HEK293 (cell line): ENCODE data around the gene PARP3.
A peak's percentile ranks its signal among the peaks of the same experiment; 100 is the strongest.

Experiments
- CTCF ChIA-PET: fragments of 350-600 bp; formaldehyde crosslinking; extraction: SDS; loops from one replicate; lab custom pipeline; 2021; ENCODE audit warnings: antibody characterized with exemption; lab: Yijun Ruan, JAX
- POLR2A ChIA-PET: fragments of 300-600 bp; formaldehyde crosslinking; extraction: SDS; loops from one replicate; lab custom pipeline; 2020; ENCODE audit warnings: antibody characterized with exemption, inconsistent platforms; lab: Yijun Ruan, JAX
- H3K27ac ChIP-seq: fragments of 200-500 bp; sonication (Bioruptor generic); 2 replicates; pipeline ENCODE4 v1.5.1; 2014; ENCODE audit warnings: low read depth, low read length, control low read depth, inconsistent platforms; ENCODE audit errors: extremely low read depth
- H3K36me3 ChIP-seq, 2 experiments: fragments of 200-500 bp in 1 of 2; sonication (Bioruptor generic) in 1 of 2; 1 replicate in 1 of 2; 2 replicates in 1 of 2; pipeline ENCODE4 v1.5.1; 2014 to 2017; ENCODE audit warnings: inconsistent platforms in 2 of 2, low read length in 2 of 2; ENCODE audit not compliant: control insufficient read depth in 2 of 2, insufficient read depth in 1 of 2
- H3K4me1 ChIP-seq: fragments of 200-500 bp; sonication (Bioruptor generic); 2 replicates; pipeline ENCODE4 v1.5.1; 2014; ENCODE audit warnings: mild to moderate bottlenecking, low read length, inconsistent platforms; ENCODE audit not compliant: control insufficient read depth, insufficient read depth
- H3K4me3 ChIP-seq: 2 replicates; pipeline ENCODE4 v1.5.1; 2011; ENCODE audit warnings: low read depth, mild to moderate bottlenecking, control low read depth, low read length, moderate library complexity
- H3K9me3 ChIP-seq: fragments of 200-500 bp; sonication (Bioruptor generic); 2 replicates; pipeline ENCODE4 v1.5.1; 2014; ENCODE audit warnings: low read depth, low read length, inconsistent platforms; ENCODE audit not compliant: control insufficient read depth, insufficient read depth
- BCL11B ChIP-seq: fragments of 450-650 bp; formaldehyde crosslinking; IDR thresholded peaks from 2 replicates; pipeline ENCODE4 v1.5.1; 2016; ENCODE audit warnings: low read depth, missing biosample characterization, missing genetic modification characterization
- GLI2 ChIP-seq: fragments of 450-650 bp; formaldehyde crosslinking; IDR thresholded peaks from 2 replicates; pipeline ENCODE4; 2017; ENCODE audit warnings: missing biosample characterization, missing genetic modification characterization, low read depth, borderline replicate concordance
- HOXC10 ChIP-seq: sonication (generic); formaldehyde crosslinking; IDR thresholded peaks from 2 replicates; pipeline ENCODE4 v1.8.1; 2023; ENCODE audit warnings: mild to moderate bottlenecking, missing genetic modification reagents
- KLF10 ChIP-seq: fragments of 450-650 bp; IDR thresholded peaks from 2 replicates; pipeline ENCODE4 v1.5.1; 2018; ENCODE audit warnings: missing biosample characterization, mild to moderate bottlenecking, missing genetic modification characterization
- KLF9 ChIP-seq: fragments of 450-650 bp; formaldehyde crosslinking; IDR thresholded peaks from 2 replicates; pipeline ENCODE4 v1.5.1; 2016; ENCODE audit warnings: missing biosample characterization, missing genetic modification characterization, low read depth
- OVOL3 ChIP-seq: fragments of 450-650 bp; formaldehyde crosslinking; IDR thresholded peaks from 2 replicates; pipeline ENCODE4 v1.5.1; 2016; ENCODE audit warnings: missing biosample characterization, missing genetic modification characterization
- SCRT2 ChIP-seq: fragments of 450-650 bp; formaldehyde crosslinking; IDR thresholded peaks from 2 replicates; pipeline ENCODE4 v1.5.1; 2016; ENCODE audit warnings: missing biosample characterization, missing genetic modification characterization
- ZBTB20 ChIP-seq: fragments of 450-650 bp; formaldehyde crosslinking; IDR thresholded peaks from 2 replicates; pipeline ENCODE4 v1.5.1; 2016; ENCODE audit warnings: missing biosample characterization, missing genetic modification characterization
- ZBTB21 ChIP-seq: fragments of 450-650 bp; formaldehyde crosslinking; IDR thresholded peaks from 2 replicates; pipeline ENCODE4 v1.5.1; 2017; ENCODE audit warnings: missing biosample characterization, missing genetic modification characterization
- ZFP37 ChIP-seq: fragments of 450-650 bp; formaldehyde crosslinking; IDR thresholded peaks from 2 replicates; pipeline ENCODE4 v1.5.1; 2016; ENCODE audit warnings: missing biosample characterization, missing genetic modification characterization
- ZIC2 ChIP-seq: fragments of 450-650 bp; formaldehyde crosslinking; IDR thresholded peaks from 2 replicates; pipeline ENCODE4 v1.5.1; 2016; ENCODE audit warnings: missing biosample characterization, missing genetic modification characterization
- ZNF112 ChIP-seq: fragments of 450-650 bp; formaldehyde crosslinking; IDR thresholded peaks from 2 replicates; pipeline ENCODE4 v1.5.0; 2017; ENCODE audit warnings: missing biosample characterization, missing genetic modification characterization
- ZNF2 ChIP-seq: fragments of 450-650 bp; formaldehyde crosslinking; IDR thresholded peaks from 2 replicates; pipeline ENCODE4 v1.5.1; 2016; ENCODE audit warnings: missing biosample characterization, missing genetic modification characterization
- ZNF366 ChIP-seq: fragments of 450-650 bp; formaldehyde crosslinking; conservative IDR thresholded peaks from 2 replicates; pipeline ENCODE4 v1.5.1; 2016; ENCODE audit warnings: missing biosample characterization, missing genetic modification characterization
- ZNF473 ChIP-seq: fragments of 450-650 bp; formaldehyde crosslinking; IDR thresholded peaks from 2 replicates; pipeline ENCODE4 v1.5.1; 2017; ENCODE audit warnings: missing biosample characterization, missing genetic modification characterization
- ZNF521 ChIP-seq: fragments of 450-650 bp; formaldehyde crosslinking; IDR thresholded peaks from 2 replicates; pipeline ENCODE4 v1.5.1; 2017; ENCODE audit warnings: missing biosample characterization, mild to moderate bottlenecking, missing genetic modification characterization
- ZNF544 ChIP-seq: fragments of 450-650 bp; formaldehyde crosslinking; IDR thresholded peaks from 2 replicates; pipeline ENCODE4 v1.5.0; 2017; ENCODE audit warnings: missing biosample characterization, missing genetic modification characterization
- ZNF549 ChIP-seq: fragments of 450-650 bp; IDR thresholded peaks from 2 replicates; pipeline ENCODE4 v1.5.1; 2018; ENCODE audit warnings: missing biosample characterization, missing genetic modification characterization, mild to moderate bottlenecking, inconsistent platforms, moderate library complexity
- ZNF558 ChIP-seq: fragments of 450-650 bp; formaldehyde crosslinking; IDR thresholded peaks from 2 replicates; pipeline ENCODE4 v1.5.1; 2016; ENCODE audit warnings: missing biosample characterization, missing genetic modification characterization
- ZNF561 ChIP-seq: fragments of 450-650 bp; IDR thresholded peaks from 2 replicates; pipeline ENCODE4 v1.5.1; 2018; ENCODE audit warnings: missing biosample characterization, missing genetic modification characterization, borderline replicate concordance
- ZNF624 ChIP-seq: fragments of 450-650 bp; formaldehyde crosslinking; IDR thresholded peaks from 2 replicates; pipeline ENCODE4 v1.5.1; 2017; ENCODE audit warnings: missing biosample characterization, missing genetic modification characterization
- ZNF677 ChIP-seq: fragments of 450-650 bp; IDR thresholded peaks from 2 replicates; pipeline ENCODE4 v1.5.0; 2018; ENCODE audit warnings: missing biosample characterization, mild to moderate bottlenecking, missing genetic modification characterization, moderate library complexity
- ZNF837 ChIP-seq: fragments of 450-650 bp; formaldehyde crosslinking; IDR thresholded peaks from 2 replicates; pipeline ENCODE4 v1.5.1; 2016; ENCODE audit warnings: missing biosample characterization, missing genetic modification characterization
- TF ChIP-seq, protein P1 (sequence below): fragments of 450-650 bp; formaldehyde crosslinking; IDR thresholded peaks from 2 replicates; pipeline ENCODE4 v1.5.1; 2016; ENCODE audit warnings: missing biosample characterization, missing genetic modification characterization
- TF ChIP-seq, protein P2 (sequence below): IDR thresholded peaks from 2 replicates; pipeline ENCODE4 v1.6.1; 2011; ENCODE audit warnings: mild to moderate bottlenecking, low read depth, low read length, borderline replicate concordance
- TF ChIP-seq, protein P3 (sequence below): fragments of 450-650 bp; formaldehyde crosslinking; IDR thresholded peaks from 2 replicates; pipeline ENCODE4 v1.5.1; 2016; ENCODE audit warnings: missing biosample characterization, missing genetic modification characterization
- TF ChIP-seq, protein P4 (sequence below): fragments of 450-650 bp; formaldehyde crosslinking; IDR thresholded peaks from 2 replicates; pipeline ENCODE4 v1.5.1; 2017; ENCODE audit warnings: missing biosample characterization, missing genetic modification characterization
- TF ChIP-seq, protein P5 (sequence below): fragments of 450-650 bp; formaldehyde crosslinking; IDR thresholded peaks from 2 replicates; pipeline ENCODE4 v1.5.1; 2016; ENCODE audit warnings: missing biosample characterization, missing genetic modification characterization, low read depth
- TF ChIP-seq, protein P6 (sequence below): fragments of 450-650 bp; IDR thresholded peaks from 2 replicates; pipeline ENCODE4 v1.5.1; 2018; ENCODE audit warnings: missing biosample characterization, mild to moderate bottlenecking, missing genetic modification characterization

The PARP3 gene

DNA sequence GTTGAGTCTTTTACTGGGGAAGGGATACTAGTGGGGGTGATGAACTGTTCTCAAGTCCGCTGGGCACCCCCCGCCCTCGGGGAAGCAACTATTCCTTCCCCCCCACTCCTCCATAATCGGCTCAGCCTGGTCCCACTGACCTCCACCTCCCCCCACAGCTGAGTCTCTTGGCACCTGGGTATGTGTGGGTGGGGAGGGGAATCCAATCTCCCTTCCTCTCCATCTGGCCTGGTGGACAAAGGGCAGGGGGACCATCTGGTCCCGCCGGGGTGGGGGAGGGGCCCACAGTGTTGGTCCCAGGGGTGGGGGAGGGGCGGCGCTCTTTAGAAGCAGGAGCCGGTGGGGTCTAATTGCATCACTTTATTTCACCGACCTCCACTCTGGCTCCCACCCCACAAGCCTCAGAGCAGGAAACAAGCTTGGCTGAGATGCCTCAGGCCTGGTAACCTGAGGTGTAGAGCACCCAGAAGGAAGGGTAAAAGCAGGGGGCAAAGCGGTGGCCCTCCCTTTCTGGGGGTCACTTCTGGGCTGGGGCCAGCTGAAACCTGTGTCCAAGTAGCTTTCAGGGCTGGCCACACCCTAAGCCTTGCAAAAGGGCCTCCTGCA, 26.1 kb downstream of the PARP3 start:
- Histone ChIP-seq H3K4me1 (0 out of 2 replicates have a peak, but pooled peaks cover 2% of the 10 kb centered on the region), H3K36me3 (peaks cover 0 to 7% of the 10 kb centered on the region in 2 experiments; a peak in 1 of 3 replicates), H3K9me3 (no peaks in the 10 kb centered on the region), H3K27ac (no peak overlapping the region; the same call in 1 of the 2 replicates), H3K4me3 (peak overlapping the region; percentile 57)
- POLR2A ChIA-PET = interaction anchor here (1.8 kb wide), 1 partner anchor 15 kb away, joined by 8 read pairs; the partner anchor contains the start of gene ACY1
- CTCF ChIA-PET = interaction anchor here (0.7 to 1.4 kb wide), 2 partner anchors 27 to 208 kb away, joined by 3 to 9 read pairs; partner anchors contain the start of gene RRP9
- TF ChIP-seq, protein P1, sequence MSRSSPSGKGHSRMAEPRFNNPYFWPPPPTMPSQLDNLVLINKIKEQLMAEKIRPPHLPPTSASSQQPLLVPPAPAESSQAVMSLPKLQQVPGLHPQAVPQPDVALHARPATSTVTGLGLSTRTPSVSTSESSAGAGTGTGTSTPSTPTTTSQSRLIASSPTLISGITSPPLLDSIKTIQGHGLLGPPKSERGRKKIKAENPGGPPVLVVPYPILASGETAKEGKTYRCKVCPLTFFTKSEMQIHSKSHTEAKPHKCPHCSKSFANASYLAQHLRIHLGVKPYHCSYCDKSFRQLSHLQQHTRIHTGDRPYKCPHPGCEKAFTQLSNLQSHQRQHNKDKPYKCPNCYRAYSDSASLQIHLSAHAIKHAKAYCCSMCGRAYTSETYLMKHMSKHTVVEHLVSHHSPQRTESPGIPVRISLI = no peak
- TF ChIP-seq BCL11B (no peak), ZIC2 (tag by site-specific recombination) (no peak), ZNF624 (tag by site-specific recombination) (no peak), ZNF544 (tag by site-specific recombination) (no peak), ZNF549 (tag by site-specific recombination) (no peak), ZNF2 (tag by site-specific recombination) (no peak), ZNF837 (tag by site-specific recombination) (no peak), ZNF366 (tag by site-specific recombination) (no peak), ZNF473 (tag by site-specific recombination) (no peak), ZNF521 (tag by site-specific recombination) (no peak), ZFP37 (tag by site-specific recombination) (no peak), KLF10 (tag by site-specific recombination) (no peak), OVOL3 (tag by site-specific recombination) (no peak), SCRT2 (no peak), ZBTB20 (peak; percentile 14; the same call in 1 of the 2 replicates), ZNF558 (tag by site-specific recombination) (no peak), ZNF112 (no peak), KLF9 (tag by site-specific recombination) (no peak), ZBTB21 (tag by site-specific recombination) (no peak), GLI2 (tag by site-specific recombination) (no peak), HOXC10 (no peak), ZNF561 (tag by site-specific recombination) (no peak), ZNF677 (no peak)
- TF ChIP-seq, protein P2, sequence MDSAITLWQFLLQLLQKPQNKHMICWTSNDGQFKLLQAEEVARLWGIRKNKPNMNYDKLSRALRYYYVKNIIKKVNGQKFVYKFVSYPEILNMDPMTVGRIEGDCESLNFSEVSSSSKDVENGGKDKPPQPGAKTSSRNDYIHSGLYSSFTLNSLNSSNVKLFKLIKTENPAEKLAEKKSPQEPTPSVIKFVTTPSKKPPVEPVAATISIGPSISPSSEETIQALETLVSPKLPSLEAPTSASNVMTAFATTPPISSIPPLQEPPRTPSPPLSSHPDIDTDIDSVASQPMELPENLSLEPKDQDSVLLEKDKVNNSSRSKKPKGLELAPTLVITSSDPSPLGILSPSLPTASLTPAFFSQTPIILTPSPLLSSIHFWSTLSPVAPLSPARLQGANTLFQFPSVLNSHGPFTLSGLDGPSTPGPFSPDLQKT = no peak
- TF ChIP-seq, protein P3, sequence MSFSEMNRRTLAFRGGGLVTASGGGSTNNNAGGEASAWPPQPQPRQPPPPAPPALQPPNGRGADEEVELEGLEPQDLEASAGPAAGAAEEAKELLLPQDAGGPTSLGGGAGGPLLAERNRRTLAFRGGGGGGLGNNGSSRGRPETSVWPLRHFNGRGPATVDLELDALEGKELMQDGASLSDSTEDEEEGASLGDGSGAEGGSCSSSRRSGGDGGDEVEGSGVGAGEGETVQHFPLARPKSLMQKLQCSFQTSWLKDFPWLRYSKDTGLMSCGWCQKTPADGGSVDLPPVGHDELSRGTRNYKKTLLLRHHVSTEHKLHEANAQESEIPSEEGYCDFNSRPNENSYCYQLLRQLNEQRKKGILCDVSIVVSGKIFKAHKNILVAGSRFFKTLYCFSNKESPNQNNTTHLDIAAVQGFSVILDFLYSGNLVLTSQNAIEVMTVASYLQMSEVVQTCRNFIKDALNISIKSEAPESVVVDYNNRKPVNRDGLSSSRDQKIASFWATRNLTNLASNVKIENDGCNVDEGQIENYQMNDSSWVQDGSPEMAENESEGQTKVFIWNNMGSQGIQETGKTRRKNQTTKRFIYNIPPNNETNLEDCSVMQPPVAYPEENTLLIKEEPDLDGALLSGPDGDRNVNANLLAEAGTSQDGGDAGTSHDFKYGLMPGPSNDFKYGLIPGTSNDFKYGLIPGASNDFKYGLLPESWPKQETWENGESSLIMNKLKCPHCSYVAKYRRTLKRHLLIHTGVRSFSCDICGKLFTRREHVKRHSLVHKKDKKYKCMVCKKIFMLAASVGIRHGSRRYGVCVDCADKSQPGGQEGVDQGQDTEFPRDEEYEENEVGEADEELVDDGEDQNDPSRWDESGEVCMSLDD (tag by site-specific recombination) = 0 out of 2 replicates have a peak, but pooled peaks have one; percentile 0
- TF ChIP-seq, protein P4, sequence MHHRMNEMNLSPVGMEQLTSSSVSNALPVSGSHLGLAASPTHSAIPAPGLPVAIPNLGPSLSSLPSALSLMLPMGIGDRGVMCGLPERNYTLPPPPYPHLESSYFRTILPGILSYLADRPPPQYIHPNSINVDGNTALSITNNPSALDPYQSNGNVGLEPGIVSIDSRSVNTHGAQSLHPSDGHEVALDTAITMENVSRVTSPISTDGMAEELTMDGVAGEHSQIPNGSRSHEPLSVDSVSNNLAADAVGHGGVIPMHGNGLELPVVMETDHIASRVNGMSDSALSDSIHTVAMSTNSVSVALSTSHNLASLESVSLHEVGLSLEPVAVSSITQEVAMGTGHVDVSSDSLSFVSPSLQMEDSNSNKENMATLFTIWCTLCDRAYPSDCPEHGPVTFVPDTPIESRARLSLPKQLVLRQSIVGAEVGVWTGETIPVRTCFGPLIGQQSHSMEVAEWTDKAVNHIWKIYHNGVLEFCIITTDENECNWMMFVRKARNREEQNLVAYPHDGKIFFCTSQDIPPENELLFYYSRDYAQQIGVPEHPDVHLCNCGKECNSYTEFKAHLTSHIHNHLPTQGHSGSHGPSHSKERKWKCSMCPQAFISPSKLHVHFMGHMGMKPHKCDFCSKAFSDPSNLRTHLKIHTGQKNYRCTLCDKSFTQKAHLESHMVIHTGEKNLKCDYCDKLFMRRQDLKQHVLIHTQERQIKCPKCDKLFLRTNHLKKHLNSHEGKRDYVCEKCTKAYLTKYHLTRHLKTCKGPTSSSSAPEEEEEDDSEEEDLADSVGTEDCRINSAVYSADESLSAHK (tag by site-specific recombination) = no peak
- TF ChIP-seq, protein P5, sequence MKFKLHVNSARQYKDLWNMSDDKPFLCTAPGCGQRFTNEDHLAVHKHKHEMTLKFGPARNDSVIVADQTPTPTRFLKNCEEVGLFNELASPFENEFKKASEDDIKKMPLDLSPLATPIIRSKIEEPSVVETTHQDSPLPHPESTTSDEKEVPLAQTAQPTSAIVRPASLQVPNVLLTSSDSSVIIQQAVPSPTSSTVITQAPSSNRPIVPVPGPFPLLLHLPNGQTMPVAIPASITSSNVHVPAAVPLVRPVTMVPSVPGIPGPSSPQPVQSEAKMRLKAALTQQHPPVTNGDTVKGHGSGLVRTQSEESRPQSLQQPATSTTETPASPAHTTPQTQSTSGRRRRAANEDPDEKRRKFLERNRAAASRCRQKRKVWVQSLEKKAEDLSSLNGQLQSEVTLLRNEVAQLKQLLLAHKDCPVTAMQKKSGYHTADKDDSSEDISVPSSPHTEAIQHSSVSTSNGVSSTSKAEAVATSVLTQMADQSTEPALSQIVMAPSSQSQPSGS (tag by site-specific recombination) = no peak
- TF ChIP-seq, protein P6, sequence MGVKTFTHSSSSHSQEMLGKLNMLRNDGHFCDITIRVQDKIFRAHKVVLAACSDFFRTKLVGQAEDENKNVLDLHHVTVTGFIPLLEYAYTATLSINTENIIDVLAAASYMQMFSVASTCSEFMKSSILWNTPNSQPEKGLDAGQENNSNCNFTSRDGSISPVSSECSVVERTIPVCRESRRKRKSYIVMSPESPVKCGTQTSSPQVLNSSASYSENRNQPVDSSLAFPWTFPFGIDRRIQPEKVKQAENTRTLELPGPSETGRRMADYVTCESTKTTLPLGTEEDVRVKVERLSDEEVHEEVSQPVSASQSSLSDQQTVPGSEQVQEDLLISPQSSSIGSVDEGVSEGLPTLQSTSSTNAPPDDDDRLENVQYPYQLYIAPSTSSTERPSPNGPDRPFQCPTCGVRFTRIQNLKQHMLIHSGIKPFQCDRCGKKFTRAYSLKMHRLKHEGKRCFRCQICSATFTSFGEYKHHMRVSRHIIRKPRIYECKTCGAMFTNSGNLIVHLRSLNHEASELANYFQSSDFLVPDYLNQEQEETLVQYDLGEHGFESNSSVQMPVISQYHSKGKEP (tag by site-specific recombination) = no peak
